Hematopoietic multipotent progenitor cell (in vitro differentiated cells): Measurements from ENCODE around the gene RAB11A. TPM values are rescaled to one million over a fixed set of nuclear protein-coding genes. Genes with fewer than 3 reads are reported as not detected.
"Not testable (repeated sequence)": the region's sequence is repeated elsewhere in the genome, so short reads cannot be mapped to it uniquely, and the experiment has no call there.

ENCODE experiments used
- DNase-seq, 3 donors: peaks; one replicate each; pipeline ENCODE4 v3.0.0-alpha.2; 2011 to 2015; ENCODE audit warnings: low read depth in 2 of 3, low spot score in 2 of 3
- total RNA-seq: library from RNA; depleted of rRNA; stranded (reverse); fragments of >200 nt; gene quantifications from one replicate; pipeline ENCODE4 v1.2.3, GENCODE V29; 2012

RAB11A gene
- total RNA-seq, 1 donor, result 83.7 TPM

DNA sequence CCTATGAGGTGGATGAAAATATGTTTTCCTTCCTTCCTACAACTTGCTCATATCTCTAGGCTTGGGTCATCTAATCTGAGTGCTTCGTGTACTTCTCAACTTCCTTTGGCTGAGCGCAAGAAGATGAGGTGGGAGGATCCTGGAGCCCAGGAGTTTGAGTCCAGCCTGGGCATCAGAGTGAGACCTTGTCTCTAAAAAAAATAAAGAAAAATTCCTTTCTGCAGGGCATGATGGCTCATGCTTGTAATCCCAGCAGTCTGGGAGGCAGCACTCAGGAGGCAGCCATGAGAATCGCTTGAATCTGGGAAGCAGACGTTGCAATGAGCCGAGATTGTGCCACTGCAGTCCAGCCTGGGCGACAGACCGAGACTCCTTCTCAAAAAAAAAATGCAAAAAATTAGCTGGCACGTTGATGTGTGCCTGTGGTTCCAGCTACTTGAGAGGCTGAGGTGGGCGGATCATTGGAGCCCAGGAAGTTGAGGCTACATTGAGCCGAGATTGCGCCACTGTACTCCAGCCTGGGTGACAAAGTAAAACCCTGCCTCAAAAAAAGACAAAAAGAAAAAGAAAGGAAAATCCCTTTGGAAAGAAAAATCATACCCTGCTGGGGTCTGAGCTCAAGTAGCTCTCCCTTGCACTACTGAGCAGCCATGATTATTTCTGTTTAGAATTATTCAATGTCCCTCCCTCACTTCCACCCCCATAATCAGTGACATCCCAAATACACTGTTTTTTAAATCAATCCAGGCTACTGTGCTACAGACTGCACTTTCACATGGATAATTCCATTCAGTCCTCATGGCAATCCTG is 28.0 kb upstream of the RAB11A start:
- DNase-seq, result no peak

DNA sequence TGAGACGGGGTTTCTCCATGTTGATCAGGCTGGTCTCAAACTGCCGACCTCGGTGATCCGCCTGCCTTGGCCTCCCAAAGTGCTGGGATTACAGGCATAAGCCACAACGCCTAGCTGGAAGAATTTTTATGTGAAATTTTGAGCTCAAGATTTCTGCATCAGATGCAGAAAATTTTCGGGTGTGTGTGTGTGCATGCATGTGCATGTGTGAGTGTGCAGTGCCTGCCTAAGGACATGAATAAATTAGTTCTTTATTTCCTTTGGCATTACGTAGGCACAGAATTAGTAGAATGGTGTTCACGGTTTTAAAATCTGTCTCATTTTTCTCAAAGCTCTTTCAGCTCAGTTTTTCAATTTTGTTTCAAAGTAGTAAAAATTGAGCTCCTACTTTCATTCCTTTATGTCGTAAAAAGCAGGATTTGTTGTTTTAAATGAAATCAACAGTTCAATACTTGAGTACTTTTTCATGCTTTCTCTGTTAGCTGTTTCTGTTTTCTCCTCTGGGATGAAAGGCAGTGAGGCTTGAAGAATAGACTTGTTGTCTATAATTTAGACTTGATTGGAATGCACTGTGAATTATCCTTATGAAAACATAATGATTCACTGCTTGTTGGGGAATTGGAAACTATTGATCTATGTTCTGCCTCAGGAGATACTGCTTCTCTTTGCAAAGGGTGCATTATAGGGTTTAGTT is 23.3 kb upstream of the RAB11A start:
- no peak for DNase-seq

DNA sequence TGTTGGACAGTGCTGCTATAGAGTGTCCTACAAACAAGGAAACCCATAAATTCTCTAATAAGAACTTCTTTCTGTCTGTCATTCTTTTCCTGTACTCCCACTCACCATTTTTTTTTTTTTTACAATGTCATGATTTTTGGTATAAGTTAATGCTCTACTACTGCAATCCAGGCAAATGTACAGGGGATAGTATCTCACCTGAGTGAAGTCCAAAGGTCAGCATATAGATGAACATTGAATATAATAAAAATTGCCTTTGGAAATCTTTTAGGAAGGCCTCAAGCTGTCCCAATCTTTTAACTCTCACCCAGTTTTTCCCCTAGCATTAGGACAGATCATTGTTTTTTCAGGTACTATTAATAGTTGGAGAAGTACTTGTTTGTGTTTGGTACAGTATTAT is 21.3 kb upstream of the RAB11A start:
- DNase-seq, result no peak

DNA sequence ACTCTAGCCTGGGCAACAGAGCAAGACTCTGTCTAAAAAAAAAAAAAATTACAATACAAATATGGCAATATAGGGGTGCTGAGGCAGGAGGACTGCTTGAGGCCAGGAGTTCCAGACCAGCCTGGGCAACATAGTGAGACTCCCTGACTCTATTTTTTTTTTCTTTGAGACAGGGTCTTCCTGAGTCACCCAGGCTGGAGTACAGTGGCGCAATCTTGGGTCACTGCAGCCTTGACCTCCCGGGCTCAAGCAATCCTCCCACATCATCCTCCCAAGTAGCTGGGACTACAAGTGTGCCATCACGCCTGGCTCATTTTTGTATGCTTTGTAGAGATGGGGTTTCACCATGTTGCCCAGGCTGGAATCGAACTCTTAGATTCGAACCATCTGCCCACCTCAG is 17.3 kb upstream of the RAB11A start:
- DNase-seq, result no peak

DNA sequence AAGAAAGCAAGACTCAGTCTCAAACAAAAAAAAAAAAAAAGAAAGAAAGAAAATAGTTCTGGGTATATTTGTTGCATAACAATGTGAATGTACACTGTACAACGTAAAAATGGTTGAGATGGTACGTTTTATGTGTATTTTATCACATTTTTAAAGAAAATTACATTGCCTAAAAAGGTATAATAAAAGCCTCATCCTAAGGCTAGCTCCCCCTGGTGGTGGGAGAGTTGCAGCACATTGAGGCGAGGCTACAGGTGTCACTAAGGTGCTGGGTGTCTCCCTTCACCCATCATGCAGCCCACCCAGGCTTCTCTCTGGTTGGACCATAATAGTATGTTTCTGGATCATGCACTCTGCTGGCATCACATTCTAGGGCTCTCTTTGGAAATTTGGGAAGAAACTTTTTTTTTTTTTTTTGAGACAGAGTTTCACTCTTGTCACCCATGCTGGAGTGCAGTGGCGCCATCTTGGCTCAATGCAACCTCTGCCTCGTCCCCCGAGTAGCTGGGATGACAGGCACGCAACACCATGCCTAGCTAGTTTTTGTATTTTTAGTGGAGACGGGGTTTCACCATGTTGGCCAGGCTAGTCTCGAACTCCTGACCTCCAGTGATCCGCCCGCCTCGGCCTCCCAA is 12.4 kb upstream of the RAB11A start:
- peak; percentile 62 to 87 (median 65) for DNase-seq

DNA sequence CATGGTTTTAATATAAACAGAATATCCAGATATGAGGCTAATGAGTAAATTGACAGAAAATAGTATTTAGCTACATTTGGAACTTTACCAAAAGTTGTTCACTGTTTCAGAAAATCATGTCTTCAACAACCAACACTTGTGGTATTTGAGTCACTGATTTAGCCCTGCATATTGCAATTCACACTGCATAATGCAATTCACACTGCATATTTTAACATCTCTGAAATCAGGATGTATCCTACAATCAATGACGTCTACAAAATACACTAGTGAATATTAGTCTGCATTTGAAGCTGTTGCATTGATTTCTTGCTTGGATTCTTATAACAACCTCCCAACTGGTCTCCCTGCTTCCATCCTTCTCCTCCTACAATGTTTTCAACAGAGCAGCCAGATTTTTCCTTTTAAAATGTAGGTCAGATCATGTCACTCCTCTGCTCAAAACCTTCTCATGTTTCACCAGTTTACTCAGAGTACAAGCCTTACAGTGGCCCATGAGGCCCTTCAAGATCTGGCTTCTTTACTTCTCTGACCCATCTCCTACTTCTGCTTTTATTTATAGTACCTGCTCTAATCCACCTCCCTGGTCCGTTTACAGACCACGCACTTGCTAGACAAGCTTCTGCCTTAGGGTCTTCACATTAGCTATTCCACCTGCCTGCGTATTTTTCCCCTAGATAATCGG is 11.4 kb upstream of the RAB11A start:
- DNase-seq, result no peak

DNA sequence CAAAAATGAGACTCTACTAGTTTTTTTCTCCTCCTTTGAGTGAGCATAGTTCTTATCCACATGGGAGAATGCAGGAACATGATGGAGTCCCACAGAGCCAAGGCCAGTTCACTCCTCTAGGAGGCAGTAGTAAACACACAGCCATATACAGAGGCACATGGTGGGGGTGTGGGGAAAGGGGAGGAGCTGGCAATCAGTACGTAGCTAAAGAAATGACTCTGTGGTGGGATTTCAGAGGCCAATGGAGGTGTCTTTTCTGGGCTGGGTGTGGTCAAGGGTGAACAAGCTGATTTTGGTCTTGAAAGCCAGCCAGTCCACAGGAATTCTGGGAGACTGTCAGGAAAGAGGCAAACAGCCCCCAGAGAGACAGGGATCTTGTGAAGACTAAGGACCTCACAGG is 6.6 kb upstream of the RAB11A start:
- peak in 2 of 3 donors; percentile 68 to 81 for DNase-seq

DNA sequence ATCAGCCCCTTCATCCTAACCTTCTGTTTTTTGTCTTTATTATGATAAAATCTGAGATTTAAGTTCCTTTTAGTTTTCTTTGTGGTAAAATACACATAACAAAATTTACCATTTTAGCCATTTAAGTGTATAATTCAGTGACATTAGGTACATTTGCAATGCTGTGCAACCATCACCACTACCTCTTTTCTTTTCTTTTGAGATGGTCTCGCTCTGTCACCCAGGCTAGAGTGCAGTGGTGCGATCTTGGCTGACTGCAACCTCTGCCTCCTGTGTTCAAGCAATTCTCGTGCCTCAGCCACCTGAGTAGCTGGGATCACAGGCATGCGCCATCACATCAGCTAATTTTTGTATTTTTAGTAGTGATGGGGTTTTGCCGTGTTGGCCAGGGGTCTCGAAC is 6.2 kb upstream of the RAB11A start:
- no peak for DNase-seq

DNA sequence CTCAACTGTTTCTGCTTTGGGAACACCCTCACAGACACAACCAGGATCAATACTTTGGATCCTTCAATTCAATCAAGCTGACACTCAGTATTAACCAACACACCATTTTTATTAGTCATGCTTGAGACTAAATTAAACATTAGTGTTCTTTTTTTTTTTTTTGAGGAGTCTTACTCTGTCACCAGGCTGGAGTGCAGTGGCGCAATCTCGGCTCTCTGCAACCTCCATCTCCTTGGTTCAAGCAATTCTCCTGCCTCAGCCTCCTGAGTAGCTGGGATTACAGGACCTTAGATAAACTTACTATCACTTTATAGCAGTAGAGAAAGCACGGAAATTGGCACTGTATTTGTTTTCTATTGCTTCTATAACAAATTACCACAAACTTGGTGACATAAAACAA is 2.0 kb upstream of the RAB11A start:
- DNase-seq, result no peak

DNA sequence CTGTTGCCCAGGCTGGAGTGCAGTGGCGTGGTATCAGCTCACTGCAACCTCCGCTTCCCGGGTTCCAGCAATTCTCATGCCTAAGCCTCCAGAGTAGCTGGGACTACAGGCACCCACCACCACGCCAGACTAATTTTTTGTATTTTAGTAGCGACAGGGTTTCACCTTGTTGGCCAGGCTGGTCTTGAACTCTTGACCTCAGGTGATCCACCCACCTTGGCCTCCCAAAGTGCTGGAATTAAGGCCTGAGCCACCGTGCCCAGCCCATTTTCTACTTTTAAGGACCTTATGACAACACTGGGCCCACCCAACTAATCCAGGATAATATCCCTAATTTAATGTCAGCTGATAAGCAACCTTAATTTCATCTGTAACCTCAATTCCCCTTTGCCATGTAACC is 1.4 kb upstream of the RAB11A start:
- DNase-seq, result not testable (repeated sequence)

DNA sequence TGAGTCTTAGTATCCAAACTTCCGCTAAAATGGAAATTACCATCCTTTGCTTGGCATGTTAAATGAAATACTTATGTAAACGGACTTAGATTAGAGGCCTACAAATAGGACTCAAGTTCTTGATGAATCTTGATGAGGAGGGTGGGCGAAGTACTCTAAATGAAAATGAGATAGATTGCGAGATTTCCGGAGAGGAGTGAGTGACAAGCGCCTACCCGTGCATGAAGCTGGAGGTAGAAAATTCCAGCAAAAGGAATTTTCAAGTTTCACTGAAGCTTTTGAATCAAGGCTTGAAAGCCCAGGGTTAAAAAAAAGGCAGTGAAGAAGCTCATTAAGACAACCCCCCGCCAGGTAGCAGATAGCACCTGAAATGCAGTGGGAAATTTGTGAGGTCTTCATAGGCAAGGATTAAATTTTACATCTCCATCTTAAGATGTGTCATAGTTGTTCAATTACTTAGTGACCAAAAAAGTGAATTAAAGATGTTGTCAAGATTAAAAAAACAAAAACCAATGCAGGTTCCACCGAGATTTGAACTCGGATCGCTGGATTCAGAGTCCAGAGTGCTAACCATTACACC is 655 bp upstream of the RAB11A start:
- DNase-seq, result no peak

DNA sequence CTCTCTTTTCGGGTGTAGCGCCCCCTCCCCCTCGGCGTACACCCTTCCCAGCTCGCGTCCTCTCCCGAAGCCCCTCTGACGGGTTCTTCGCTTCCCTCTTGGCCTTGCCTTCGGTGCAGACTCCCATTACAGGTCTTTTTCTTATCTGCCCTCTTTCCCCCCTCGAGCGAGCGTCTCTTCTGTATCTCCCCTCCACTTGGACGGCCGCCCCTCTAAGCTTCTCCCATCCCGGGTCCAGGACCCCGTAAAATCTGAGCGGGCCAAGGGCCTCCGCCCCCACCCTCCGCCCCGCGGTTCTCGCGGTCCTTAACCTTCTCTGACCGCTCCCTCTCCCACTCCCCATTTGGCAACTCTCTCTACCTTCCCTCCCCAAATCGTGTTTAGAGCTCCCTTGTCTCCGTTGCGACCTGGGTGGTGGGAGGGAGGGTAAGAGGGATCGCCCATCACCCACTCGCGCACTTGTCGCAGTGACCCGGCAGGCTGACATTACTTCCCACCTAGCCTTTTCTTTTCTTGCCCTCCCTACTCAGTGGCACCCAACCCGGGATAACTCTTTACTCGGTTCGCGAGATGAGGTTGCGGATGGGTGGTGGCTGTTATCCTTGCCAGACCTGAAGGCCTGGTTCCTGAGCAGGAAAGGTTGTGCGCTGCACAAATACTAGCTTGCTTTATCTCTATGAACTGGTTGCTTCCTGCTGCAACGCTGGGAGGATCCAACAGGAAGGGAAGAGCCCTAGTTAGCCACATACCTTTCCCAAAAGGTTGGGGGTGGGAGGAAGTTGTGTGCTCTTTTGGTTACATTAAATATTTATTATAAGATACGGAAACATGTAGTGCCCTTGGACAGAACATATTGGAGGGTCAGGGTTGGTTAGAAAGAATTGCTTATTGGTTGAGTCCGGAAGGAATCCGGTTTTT is 922 bp downstream of the RAB11A start:
- peak in 2 of 3 donors; percentile 30 to 33 for DNase-seq

DNA sequence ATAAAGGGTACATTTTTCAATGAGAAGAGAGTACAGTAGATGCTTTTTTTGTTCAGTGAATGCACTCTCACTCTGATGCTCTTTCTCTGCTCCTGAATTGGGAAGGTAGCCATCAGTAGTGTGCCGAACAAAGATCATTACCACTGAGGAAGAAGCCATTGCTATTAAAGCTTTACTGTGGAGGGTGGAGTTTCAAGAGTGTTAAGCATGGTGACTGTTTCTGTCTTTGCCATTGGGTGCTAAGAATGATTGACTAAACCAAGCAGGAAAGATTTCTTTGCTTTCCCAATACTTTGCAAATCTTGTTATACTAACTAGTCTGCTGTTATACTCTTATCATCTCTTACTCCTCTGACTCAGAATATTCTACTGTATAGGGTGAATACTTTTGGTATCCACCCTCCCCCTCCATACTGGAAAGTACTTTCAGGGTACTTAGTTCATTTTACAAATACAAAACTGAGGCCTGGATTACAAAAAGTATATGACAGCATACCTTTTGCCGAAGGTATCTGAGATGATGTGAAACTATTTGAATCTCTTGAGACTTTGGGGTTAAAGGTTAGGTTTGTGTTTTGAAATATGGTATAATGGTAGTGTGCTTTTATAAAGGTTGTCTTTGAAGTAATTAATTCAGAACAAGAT is 1.7 kb downstream of the RAB11A start:
- no peak for DNase-seq

DNA sequence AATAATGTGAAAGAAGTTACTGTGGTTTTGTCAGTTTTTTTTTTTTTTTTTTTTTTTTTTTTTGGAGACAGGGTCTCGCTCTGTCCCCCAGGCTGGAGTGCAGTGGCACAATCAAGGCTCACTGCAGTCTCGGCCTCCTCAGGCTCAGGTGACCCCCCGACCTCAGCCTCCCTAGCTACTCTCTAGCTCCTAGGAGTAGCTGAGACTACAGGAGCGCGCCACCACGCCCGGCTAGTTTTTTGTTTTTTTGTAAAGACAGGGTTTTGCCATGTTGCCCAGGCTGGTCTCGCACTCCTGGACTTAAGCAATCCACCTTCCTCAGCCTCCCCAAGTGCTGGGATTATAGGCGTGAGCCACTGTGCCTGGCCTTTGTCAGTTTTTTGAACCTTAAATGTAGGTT is 2.6 kb downstream of the RAB11A start:
- not testable (repeated sequence) for DNase-seq

DNA sequence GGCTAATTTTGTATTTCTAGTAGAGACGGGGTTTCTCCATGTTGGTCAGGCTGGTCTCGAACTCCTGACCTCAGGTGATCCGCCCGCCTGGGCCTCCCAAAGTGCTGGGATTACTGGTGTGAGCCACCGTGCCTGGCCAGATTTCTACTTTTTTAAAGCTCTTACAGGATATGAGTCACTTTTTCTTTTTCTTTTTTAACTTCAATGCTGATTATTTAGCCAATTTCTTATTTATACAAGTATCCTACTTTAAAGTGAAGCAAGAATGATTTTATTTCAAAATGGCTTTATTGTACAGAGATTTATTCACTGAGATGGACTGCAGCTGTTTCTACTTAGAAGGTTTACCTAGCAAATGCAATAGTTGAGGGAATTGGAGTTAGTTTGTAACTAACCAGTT is 3.3 kb downstream of the RAB11A start:
- DNase-seq, result not testable (repeated sequence)

DNA sequence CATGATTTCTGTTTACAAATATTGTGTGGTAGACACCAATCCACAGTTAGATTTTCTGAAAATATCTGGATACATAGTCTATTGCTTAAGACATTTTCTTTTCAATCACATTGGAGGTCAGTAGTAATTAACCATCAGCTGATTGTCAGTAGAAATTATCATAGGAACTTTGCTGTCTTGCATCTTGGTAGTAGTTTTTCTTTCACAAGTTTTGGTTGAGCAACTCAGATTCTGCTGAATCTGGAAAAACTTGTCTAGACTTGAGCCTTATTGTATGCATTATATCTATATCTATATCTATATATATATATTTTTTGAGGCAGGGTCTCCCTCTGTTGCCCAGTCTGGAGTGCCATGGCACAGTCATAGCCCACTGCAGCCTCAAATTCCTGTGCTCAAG is 4.0 kb downstream of the RAB11A start:
- DNase-seq, result no peak

DNA sequence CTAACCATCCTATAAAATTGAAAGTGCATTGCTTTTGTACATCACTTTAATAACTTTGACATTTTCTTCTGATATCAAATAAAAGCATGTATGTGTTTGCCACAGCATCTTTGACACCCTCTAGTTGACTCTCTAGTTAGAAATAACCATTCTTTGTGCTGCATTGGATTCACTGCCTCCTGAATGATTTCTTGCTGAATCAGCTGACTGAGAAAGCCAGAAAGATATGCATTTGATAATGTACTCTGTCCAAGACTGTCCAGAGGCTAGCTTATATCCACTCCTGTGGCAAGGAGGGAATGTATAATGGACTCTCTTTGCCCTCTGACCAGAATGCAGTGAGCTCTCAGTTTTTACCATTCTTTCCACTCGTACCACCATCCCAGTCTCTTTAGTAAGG is 6.2 kb downstream of the RAB11A start:
- no peak for DNase-seq

DNA sequence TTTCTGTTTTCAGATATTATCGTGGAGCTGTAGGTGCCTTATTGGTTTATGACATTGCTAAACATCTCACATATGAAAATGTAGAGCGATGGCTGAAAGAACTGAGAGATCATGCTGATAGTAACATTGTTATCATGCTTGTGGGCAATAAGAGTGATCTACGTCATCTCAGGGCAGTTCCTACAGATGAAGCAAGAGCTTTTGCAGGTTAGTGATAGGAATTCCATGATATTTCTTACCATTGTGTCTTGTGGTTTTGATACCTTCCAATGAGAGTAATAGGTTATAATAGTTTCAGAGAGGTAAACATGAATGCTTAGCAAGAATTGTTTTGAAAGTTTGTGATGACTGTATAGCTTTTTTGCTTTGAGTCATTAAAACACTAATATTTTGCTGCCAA is 8.5 kb downstream of the RAB11A start:
- DNase-seq, result no peak

DNA sequence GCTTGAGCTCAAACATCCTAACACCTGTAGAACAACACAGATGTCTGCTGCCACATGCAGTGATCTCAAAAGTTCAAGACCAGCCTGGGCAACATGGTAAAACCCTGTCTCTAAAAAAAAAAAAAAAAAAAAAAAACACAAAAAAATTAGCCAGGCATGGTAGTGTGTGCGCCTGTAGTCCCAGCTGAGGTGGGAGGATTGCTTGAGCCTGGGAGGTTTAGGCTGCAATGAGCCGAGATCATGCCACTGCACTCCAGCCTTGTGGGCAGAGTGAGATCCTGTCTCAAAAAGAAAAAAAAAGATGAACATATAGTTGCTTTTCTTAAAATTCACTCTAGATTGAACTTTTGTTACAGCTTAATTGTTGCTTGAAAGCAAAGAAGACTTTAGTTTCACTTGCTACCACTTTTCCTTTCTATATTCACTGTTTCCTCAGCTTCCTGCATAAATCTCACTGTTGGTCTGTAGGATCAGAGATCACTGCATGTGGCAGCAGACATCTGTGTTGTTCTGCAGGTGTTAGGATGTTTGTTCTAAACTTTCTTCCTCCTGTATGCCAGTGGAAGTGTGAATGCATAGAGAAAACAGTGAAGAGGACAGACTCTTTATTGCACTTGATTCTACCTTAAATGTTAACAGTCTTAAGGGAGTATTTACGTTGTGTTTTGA is 12.6 kb downstream of the RAB11A start:
- peak in 1 of 3 donors; percentile 60 for DNase-seq
